ENCODE data around the gene LRCH3.

DNA sequence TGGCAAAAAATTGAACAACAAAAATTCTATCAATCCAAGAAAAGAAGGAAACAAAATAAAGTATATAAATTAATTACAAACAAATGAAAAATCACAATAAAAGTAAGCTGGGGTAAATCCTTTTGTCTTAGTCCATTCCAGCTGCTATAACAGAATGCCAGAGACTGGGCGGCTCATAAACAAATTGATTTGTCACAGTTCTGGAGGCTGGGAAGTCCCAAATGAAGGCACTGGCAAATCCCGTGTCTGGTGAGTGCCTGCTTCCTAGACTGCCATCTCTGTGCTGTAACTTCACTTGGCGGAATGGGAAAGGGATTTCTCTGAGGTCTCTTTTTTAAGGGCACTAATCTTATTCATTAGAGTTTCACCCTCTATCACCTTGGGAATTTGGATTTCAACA, 105.4 kb downstream of the LRCH3 start:
- TF ChIP-seq, protein P1, sequence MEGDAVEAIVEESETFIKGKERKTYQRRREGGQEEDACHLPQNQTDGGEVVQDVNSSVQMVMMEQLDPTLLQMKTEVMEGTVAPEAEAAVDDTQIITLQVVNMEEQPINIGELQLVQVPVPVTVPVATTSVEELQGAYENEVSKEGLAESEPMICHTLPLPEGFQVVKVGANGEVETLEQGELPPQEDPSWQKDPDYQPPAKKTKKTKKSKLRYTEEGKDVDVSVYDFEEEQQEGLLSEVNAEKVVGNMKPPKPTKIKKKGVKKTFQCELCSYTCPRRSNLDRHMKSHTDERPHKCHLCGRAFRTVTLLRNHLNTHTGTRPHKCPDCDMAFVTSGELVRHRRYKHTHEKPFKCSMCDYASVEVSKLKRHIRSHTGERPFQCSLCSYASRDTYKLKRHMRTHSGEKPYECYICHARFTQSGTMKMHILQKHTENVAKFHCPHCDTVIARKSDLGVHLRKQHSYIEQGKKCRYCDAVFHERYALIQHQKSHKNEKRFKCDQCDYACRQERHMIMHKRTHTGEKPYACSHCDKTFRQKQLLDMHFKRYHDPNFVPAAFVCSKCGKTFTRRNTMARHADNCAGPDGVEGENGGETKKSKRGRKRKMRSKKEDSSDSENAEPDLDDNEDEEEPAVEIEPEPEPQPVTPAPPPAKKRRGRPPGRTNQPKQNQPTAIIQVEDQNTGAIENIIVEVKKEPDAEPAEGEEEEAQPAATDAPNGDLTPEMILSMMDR (IDR thresholded peaks at IDR 0.05), result no peak
- no peak for TF ChIP-seq POLR2A (IDR thresholded peaks at IDR 0.05)
- no peak for TF ChIP-seq EP300 (IDR thresholded peaks at IDR 0.05)
